Activated T-helper 9 cell treated with anti-CD3 and anti-CD28 coated beads, Interleukin-2, amount 50 U/mL, for 16 hours (primary cell): Measurements from ENCODE around the gene TSPAN1.
A peak's percentile ranks its signal among the peaks of the same experiment; 100 is the strongest.
"Not testable (repeated sequence)": the region's sequence is repeated elsewhere in the genome, so short reads cannot be mapped to it uniquely, and the experiment has no call there.

Source experiments
- DNase-seq: peaks from one replicate; pipeline ENCODE4 v3.0.0-alpha.2; 2020; ENCODE audit warnings: low read depth

TSPAN1 gene

GRCh38 chr1:46219551-46220520 lies 44.9 kb downstream of the TSPAN1 start:
- DNase-seq = no peak

- DNase-seq = no peak
These were observed 45.9 kb downstream of the TSPAN1 start for GRCh38 chr1:46220808-46221207.

DNA sequence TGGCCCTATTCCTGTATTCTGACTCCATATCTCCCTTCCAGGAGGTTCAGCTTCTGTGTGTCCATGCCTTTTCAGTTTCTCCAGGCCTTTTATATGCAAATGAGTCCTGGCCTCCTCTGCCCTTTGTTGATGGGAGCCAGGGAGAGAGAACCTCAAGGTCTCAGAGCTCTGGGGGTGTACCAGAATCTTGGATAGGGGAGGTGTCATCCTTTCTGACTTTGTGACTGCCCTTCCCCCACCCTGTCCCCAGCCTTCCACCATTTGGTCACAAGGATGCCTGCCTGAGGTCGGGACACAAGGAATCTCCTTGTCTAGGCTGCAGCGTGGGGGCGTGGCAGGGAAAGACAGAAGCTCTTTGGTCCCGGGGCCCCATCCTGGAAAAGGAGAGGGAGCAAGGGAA lies 46.9 kb downstream of the TSPAN1 start:
- DNase-seq = no peak

GRCh38 chr1:46223055-46223454 lies 48.2 kb downstream of the TSPAN1 start:
- not testable (repeated sequence) for DNase-seq

- peak; percentile 26 for DNase-seq
These were observed 48.6 kb downstream of the TSPAN1 start for GRCh38 chr1:46223472-46223943.

DNA sequence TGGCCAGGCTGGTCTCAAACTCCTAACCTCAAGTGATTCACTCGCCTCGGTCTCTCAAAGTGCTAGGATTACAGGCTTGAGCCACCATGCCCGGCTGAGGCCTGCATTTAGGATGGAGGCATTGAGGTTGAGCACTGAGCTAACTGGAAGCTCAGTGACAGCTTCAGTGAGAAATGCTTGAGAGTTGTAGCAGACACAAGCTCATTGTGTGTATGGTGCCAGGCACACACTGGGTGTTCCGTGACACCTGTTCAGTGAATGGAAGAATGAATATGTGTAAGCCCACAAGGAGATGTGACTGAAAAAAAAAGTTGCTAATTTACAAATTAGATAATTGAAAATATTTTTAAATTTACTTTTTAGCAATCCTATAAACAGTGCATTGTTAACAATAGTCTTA lies 50.1 kb downstream of the TSPAN1 start:
- DNase-seq = no peak

- not testable (repeated sequence) for DNase-seq
These were observed 56.3 kb downstream of the TSPAN1 start for GRCh38 chr1:46231231-46231630.
